Mesodermal cell (in vitro differentiated cells): ENCODE measurements around the gene ZBTB45.

Source experiments
- H3K27ac ChIP-seq: 2 replicates; pipeline ENCODE4 v1.7.0; 2013; ENCODE audit warnings: mild to moderate bottlenecking, low read depth, low read length, moderate library complexity; ENCODE audit not compliant: severe bottlenecking
- H3K36me3 ChIP-seq: 2 replicates; pipeline ENCODE4 v1.7.1; 2013; ENCODE audit warnings: mild to moderate bottlenecking, low read length, moderate library complexity; ENCODE audit not compliant: control insufficient read depth, insufficient read depth
- H3K4me1 ChIP-seq: one replicate; pipeline ENCODE4 v1.7.1; 2013; ENCODE audit warnings: mild to moderate bottlenecking, low read length; ENCODE audit not compliant: insufficient read depth, control insufficient read depth, poor library complexity, severe bottlenecking
- H3K4me3 ChIP-seq: 2 replicates; pipeline ENCODE4 v1.7.0; 2013; ENCODE audit warnings: low read length, control low read depth, mild to moderate bottlenecking; ENCODE audit not compliant: insufficient read depth, poor library complexity, severe bottlenecking; ENCODE audit errors: extremely low read depth
- H3K9me3 ChIP-seq: 2 replicates; pipeline ENCODE4 v1.7.1; 2013; ENCODE audit warnings: mild to moderate bottlenecking, low read length, moderate library complexity; ENCODE audit not compliant: control insufficient read depth
- WGBS, 2 experiments: methylation state at CpG; one replicate each; pipeline ENCODE4 v1.1.5; 2013; ENCODE audit warnings: missing lambda C conversion rate in 2 of 2; ENCODE audit not compliant: insufficient coverage in 2 of 2; 5-methylcytosine and 5-hydroxymethylcytosine counted together

ZBTB45 gene

GRCh38 chr19:58469241-58470013 lies 50.2 kb downstream of the ZBTB45 start:
- H3K4me3 ChIP-seq = no peak overlapping the region
- WGBS, 2 experiments = 95% methylated on average over 9 to 10 of the region's 17 CpGs
- no peaks in the 10 kb centered on the region for H3K9me3 ChIP-seq

GRCh38 chr19:58468216-58468839 lies 51.3 kb downstream of the ZBTB45 start:
- Histone ChIP-seq H3K4me1 (peaks cover 5% of the 10 kb centered on the region), H3K36me3 (peaks cover 30% of the 10 kb centered on the region), H3K9me3 (no peaks in the 10 kb centered on the region), H3K27ac (no peak overlapping the region), H3K4me3 (peak overlapping the region; percentile 75)
- whole genome bisulfite sequencing, 2 experiments = 82 to 85% methylated on average over 3 to 5 of the region's 5 CpGs

More at GRCh38 chr19:58469241-58470013, 50.2 kb downstream of the ZBTB45 start:
- Histone ChIP-seq H3K4me1 (peaks cover 5% of the 10 kb centered on the region), H3K27ac (no peak overlapping the region), H3K36me3 (peaks cover 37% of the 10 kb centered on the region)

- Histone ChIP-seq H3K9me3 (no peaks in the 10 kb centered on the region), H3K4me3 (peak within 1 kb of the TSS; percentile 75), H3K36me3 (peaks cover 17% of the 10 kb centered on the region), H3K27ac (peak within 1 kb of the TSS; percentile 83), H3K4me1 (peaks cover 5% of the 10 kb centered on the region)
- WGBS, 2 experiments = 0 to 1% methylated on average over 73 to 89 of the region's 92 CpGs
Observed at GRCh38 chr19:58466760-58467589, 52.6 kb downstream of the ZBTB45 start, which contains the start of gene ZNF324. ZNF324 (plus strand) TSS chr19:58467080; CDS start chr19:58469186, 2,106 bp downstream.

DNA sequence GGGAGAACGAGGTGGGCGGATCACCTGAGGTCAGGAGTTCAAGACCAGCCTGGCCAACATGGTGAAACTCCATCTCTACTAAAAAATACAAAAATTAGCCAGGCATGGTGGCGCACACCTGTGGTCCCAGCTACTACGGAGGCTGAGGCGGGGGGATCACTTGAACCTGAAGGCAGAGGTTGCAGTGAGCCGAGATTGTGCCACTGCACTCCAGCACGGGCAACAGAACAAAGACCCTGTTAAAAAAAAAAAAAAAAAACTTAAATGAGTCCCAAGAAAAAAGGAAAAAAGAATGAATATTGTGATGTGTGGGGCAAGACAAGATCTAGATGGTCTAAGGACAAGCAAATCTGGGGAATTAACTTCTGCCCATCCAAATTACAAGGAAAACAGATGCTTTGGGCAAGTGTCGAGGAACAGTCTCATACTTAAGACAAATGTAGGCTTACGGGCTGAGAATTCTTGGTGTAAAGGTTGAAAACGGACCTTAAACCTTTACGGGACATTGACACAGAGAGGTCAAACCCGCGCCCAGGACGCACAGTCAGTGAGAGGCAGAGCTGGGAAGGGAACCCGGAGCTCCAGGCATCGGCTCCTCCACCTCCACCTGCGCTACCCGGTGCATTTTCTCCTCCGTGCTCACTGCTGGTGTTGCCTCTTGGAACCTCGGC lies 53.4 kb downstream of the ZBTB45 start:
- Histone ChIP-seq H3K36me3 (peaks cover 15% of the 10 kb centered on the region), H3K4me3 (peak overlapping the region; percentile 75), H3K9me3 (no peaks in the 10 kb centered on the region), H3K27ac (no peak overlapping the region), H3K4me1 (peaks cover 5% of the 10 kb centered on the region)
- 35 to 40% methylated on average over 14 to 17 of the region's 20 CpGs for WGBS, 2 experiments
